ENCODE data around the gene YES1.

YES1 gene

GRCh38 chr18:829432-829831, 17.4 kb upstream of the YES1 start:
- ChIA-PET POLR2A (no interaction called here), CTCF (interaction anchor here (0.6 to 7.7 kb wide), 12 partner anchors 10 to 213 kb away, joined by 3 to 230 read pairs (median 18); partner anchors contain the start of genes TYMS and YES1)
- H3K4me3 ChIP-seq (ENCODE audit: low read depth, low read length), result no peak overlapping the region
- no peaks in the 10 kb centered on the region; the same call in 1 of the 2 replicates for H3K4me1 ChIP-seq (ENCODE audit: control insufficient read depth, insufficient read depth, low read length)
- H3K36me3 ChIP-seq (ENCODE audit: control insufficient read depth in 2 of 2, insufficient read depth in 1 of 2, low read length in 2 of 2), result no peaks in the 10 kb centered on the region
- H3K9me3 ChIP-seq (ENCODE audit: control insufficient read depth, insufficient read depth, low read depth, low read length), result no peaks in the 10 kb centered on the region
- no peak overlapping the region for H3K27ac ChIP-seq (ENCODE audit: extremely low read depth, low read depth, low read length)
- no peak for TF ChIP-seq WT1 (tag by site-specific recombination; IDR thresholded peaks at IDR 0.05)
- TF ChIP-seq REPIN1 (tag by site-specific recombination; IDR thresholded peaks at IDR 0.05; ENCODE audit: low read depth), result no peak
- TF ChIP-seq ZBTB17 (tag by site-specific recombination; IDR thresholded peaks at IDR 0.05), result no peak

- no peaks in the 10 kb centered on the region for H3K9me3 ChIP-seq (ENCODE audit: control insufficient read depth, insufficient read depth, low read depth, low read length)
- POLR2A ChIA-PET, result interaction anchor here (0.6 kb wide), 2 partner anchors 18 to 188 kb away, joined by 3 read pairs; no protein-coding TSS in a partner anchor
- CTCF ChIA-PET, result interaction anchor here (0.6 to 1.9 kb wide), 4 partner anchors 12 to 161 kb away, joined by 3 to 10 read pairs (median 8); partner anchors contain the start of gene ENOSF1
- no peaks in the 10 kb centered on the region for H3K36me3 ChIP-seq (ENCODE audit: control insufficient read depth in 2 of 2, insufficient read depth in 1 of 2, low read length in 2 of 2)
- no peaks in the 10 kb centered on the region; the same call in 1 of the 2 replicates for H3K4me1 ChIP-seq (ENCODE audit: control insufficient read depth, insufficient read depth, low read length)
- H3K27ac ChIP-seq (ENCODE audit: extremely low read depth, low read depth, low read length), result no peak overlapping the region
- no peak overlapping the region for H3K4me3 ChIP-seq (ENCODE audit: low read depth, low read length)
- no peak for TF ChIP-seq ZNF155 (tag by site-specific recombination; IDR thresholded peaks at IDR 0.05)
- TF ChIP-seq ZNF366 (tag by site-specific recombination; conservative IDR thresholded peaks at IDR 0.05), result peak; percentile 89
Observed at GRCh38 chr18:827093-827677, 15.1 kb upstream of the YES1 start.

DNA sequence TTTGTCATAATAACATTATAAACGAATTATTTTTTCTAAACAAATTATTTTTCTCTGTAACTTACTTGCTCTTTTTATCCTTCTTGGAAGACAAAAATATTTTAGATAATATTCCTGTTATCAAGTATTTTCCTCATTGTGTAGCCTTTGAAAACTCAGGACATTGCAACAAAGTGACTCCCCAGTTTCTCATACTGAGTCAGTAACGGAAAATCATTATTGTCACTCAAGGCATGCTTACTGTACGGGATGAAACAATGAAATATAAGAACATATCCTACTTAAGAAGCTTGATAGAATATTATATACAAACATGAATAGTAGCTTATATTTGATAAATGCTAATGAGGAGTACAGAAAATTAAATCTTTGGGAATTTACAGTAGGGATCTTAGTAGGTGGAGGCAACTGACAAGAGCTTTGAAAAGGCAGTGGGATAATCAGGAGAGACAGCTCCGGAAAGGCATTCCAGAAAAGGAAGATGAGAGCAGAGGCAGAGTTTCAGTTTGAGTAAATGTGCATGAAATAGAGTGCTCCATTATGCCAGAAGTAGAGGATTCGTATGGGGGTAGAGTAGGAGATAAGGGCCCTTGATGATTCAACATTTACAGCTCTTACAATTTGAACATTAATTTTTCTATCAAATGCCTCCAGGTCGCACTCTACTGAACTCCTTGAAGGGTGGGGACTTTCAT, 14.0 kb upstream of the YES1 start:
- ChIA-PET CTCF (interaction anchor here (0.7 to 2.5 kb wide), 6 partner anchors 10 to 113 kb away, joined by 3 to 12 read pairs (median 8); partner anchors contain the start of gene ENOSF1), POLR2A (no interaction called here)
- TF ChIP-seq ZNF391 (tag by site-specific recombination; IDR thresholded peaks at IDR 0.05; ENCODE audit: borderline replicate concordance, low read depth) (no peak), ZNF560 (tag by site-specific recombination; IDR thresholded peaks at IDR 0.05; ENCODE audit: borderline replicate concordance) (no peak), ZNF654 (tag by site-specific recombination; IDR thresholded peaks at IDR 0.05; ENCODE audit: low read depth) (no peak), ZNF623 (tag by site-specific recombination; IDR thresholded peaks at IDR 0.05) (no peak), ZNF580 (tag by site-specific recombination; IDR thresholded peaks at IDR 0.05) (no peak), KLF16 (tag by site-specific recombination; IDR thresholded peaks at IDR 0.05) (no peak)
- TF ChIP-seq, protein P1, sequence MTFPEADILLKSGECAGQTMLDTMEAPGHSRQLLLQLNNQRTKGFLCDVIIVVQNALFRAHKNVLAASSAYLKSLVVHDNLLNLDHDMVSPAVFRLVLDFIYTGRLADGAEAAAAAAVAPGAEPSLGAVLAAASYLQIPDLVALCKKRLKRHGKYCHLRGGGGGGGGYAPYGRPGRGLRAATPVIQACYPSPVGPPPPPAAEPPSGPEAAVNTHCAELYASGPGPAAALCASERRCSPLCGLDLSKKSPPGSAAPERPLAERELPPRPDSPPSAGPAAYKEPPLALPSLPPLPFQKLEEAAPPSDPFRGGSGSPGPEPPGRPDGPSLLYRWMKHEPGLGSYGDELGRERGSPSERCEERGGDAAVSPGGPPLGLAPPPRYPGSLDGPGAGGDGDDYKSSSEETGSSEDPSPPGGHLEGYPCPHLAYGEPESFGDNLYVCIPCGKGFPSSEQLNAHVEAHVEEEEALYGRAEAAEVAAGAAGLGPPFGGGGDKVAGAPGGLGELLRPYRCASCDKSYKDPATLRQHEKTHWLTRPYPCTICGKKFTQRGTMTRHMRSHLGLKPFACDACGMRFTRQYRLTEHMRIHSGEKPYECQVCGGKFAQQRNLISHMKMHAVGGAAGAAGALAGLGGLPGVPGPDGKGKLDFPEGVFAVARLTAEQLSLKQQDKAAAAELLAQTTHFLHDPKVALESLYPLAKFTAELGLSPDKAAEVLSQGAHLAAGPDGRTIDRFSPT (tag by site-specific recombination; IDR thresholded peaks at IDR 0.05), result no peak
- Histone ChIP-seq H3K27ac (ENCODE audit: extremely low read depth, low read depth, low read length) (no peak overlapping the region), H3K4me3 (ENCODE audit: low read depth, low read length) (no peak overlapping the region), H3K36me3 (ENCODE audit: control insufficient read depth in 2 of 2, insufficient read depth in 1 of 2, low read length in 2 of 2) (no peaks in the 10 kb centered on the region), H3K4me1 (ENCODE audit: control insufficient read depth, insufficient read depth, low read length) (no peaks in the 10 kb centered on the region; the same call in 1 of the 2 replicates), H3K9me3 (ENCODE audit: control insufficient read depth, insufficient read depth, low read depth, low read length) (no peaks in the 10 kb centered on the region)

GRCh38 chr18:824179-824578, 12.1 kb upstream of the YES1 start:
- POLR2A ChIA-PET, result no interaction called here
- no peaks in the 10 kb centered on the region for H3K4me1 ChIP-seq (ENCODE audit: control insufficient read depth, insufficient read depth, low read length)
- no peak overlapping the region for H3K4me3 ChIP-seq (ENCODE audit: low read depth, low read length)
- no peaks in the 10 kb centered on the region for H3K36me3 ChIP-seq (ENCODE audit: control insufficient read depth in 2 of 2, insufficient read depth in 1 of 2, low read length in 2 of 2)
- CTCF ChIA-PET, result interaction anchor here (1.5 to 2.5 kb wide), 3 partner anchors 11 to 83 kb away, joined by 6 to 12 read pairs (median 12); no protein-coding TSS in a partner anchor
- no peak overlapping the region for H3K27ac ChIP-seq (ENCODE audit: extremely low read depth, low read depth, low read length)
- no peaks in the 10 kb centered on the region for H3K9me3 ChIP-seq (ENCODE audit: control insufficient read depth, insufficient read depth, low read depth, low read length)
- no peak for TF ChIP-seq ZNF654 (tag by site-specific recombination; IDR thresholded peaks at IDR 0.05; ENCODE audit: low read depth)
- no peak for TF ChIP-seq ZNF560 (tag by site-specific recombination; IDR thresholded peaks at IDR 0.05; ENCODE audit: borderline replicate concordance)
- no peak for TF ChIP-seq ZNF518A (tag by site-specific recombination; conservative IDR thresholded peaks at IDR 0.05; ENCODE audit: low read depth)
- TF ChIP-seq ZNF10 (tag by site-specific recombination; IDR thresholded peaks at IDR 0.05), result no peak
- TF ChIP-seq ZNF664 (tag by site-specific recombination; IDR thresholded peaks at IDR 0.05), result no peak
- TF ChIP-seq SETDB1 (IDR thresholded peaks at IDR 0.05; ENCODE audit: insufficient read length, low read length), result no peak
- peak; percentile 45 for TF ChIP-seq ZNF335 (tag by site-specific recombination; conservative IDR thresholded peaks at IDR 0.05)
- TF ChIP-seq HOXA7 (CRISPR knock-in tag; IDR thresholded peaks at IDR 0.05; ENCODE audit: borderline replicate concordance), result no peak
- TF ChIP-seq ZNF19 (tag by site-specific recombination; IDR thresholded peaks at IDR 0.05; ENCODE audit: low read depth), result no peak
